ENCODE measurements around the gene RNF141.

GRCh38 chr11:10520562-10520961 is 20.4 kb downstream of the RNF141 start:
- TF ChIP-seq IRF4 (IDR thresholded peaks at IDR 0.05; ENCODE audit: low read depth, low read length), result no peak
- TF ChIP-seq POLR2A (IDR thresholded peaks at IDR 0.05; ENCODE audit: low read depth, low read length), result no peak
- TF ChIP-seq CTCF (IDR thresholded peaks at IDR 0.05 in 2 of 3, conservative IDR thresholded peaks at IDR 0.05 in 1 of 3; ENCODE audit: control insufficient read depth in 2 of 3, extremely low read depth in 1 of 3, insufficient read depth in 1 of 3, low read depth in 3 of 3, low read length in 3 of 3), result no peak

All from GM12878 (cell line).